D721Med (cell line): ENCODE data around the gene TAF1C.

ENCODE experiments used
- DNase-seq: peaks from one replicate; pipeline ENCODE4 v3.0.0; 2011; ENCODE audit warnings: low spot score; ENCODE audit not compliant: insufficient read length
- FAIRE-seq: peaks from 2 replicates; lab custom pipeline; 2011; peaks lifted over from hg19 to GRCh38; lab: Jason Lieb, UNC
- CTCF ChIP-seq: IDR thresholded peaks from 2 replicates; pipeline ENCODE4 v1.5.1; 2012; ENCODE audit warnings: mild to moderate bottlenecking, control low read depth; ENCODE audit not compliant: insufficient read depth; ENCODE audit errors: missing control alignments

The TAF1C gene

DNA sequence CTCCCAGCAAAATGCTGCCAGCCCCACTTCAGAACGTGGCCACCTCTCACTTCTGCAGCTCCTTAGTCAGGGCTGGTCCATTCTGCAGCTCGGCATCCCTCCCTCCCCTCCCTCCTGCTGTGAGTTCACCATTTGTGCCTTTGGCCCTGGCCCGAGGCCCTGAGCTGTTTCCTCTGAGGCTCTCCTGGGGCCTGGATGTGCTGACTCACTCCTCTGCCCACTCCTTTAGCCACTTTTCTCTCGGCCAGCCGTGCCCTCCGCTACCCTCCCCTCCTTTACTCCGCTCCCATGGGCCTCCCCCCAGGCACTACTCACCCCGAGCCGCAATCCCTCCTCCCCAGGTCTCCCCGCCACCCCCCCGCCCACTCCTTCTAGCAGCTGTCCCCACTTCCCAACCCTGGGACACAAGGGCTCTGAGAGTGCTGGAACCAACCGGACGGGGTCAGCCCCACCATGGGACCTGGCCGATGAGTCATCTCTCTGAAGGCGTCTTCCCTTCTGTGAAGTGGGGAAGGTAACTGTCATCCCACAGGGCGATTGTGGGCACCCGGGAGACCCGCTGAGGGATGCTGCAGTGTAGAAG, 41.5 kb upstream of the TAF1C start:
- FAIRE-seq (no peak), DNase-seq (no peak)
- TF ChIP-seq CTCF: no peak

GRCh38 chr16:84227548-84227947, 40.7 kb upstream of the TAF1C start:
- DNase-seq: no peak
- FAIRE-seq: no peak
- TF ChIP-seq CTCF: no peak

DNA sequence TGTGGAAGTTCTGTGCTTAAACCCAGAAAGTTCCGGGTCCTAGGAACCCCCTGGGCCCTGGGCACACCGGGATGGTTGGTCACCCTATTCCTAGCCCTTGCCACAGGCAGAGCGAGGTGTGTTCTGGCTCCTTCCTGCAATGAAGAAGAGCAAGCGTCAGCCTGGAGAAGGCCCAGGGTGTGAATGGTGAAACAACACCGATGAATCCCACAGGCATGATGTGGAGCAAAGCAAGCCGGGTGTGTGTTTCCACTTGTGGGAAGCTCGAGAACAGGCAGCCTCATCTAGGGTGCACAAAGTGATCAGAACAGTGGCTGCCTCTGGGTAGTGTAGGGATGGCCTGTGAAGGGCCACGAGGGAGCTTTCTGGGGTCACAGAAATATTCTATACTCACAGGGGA, 39.2 kb upstream of the TAF1C start:
- TF ChIP-seq CTCF: no peak
- DNase-seq (no peak), FAIRE-seq (no peak)

DNA sequence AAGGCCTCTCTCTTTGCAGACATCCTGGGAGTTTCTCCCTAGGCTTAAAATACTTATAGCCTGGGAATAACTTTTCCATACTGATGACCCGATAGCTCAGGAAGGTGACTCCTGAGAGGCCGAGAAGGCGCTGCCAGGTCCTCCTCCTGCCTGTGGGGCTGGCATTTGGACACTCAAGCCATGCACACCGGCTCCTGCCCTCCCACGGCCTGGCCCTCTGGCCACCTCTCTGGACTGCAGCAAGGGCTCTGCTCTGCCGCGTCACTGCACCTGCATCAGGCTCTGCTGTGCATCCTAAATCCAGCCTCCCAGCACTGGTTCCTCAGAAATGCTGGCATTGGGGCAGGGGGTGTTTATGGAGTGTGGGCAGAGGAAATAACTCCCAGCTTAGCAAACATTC, 38.7 kb upstream of the TAF1C start:
- no peak for TF ChIP-seq CTCF
- DNase-seq: no peak
- no peak for FAIRE-seq

DNA sequence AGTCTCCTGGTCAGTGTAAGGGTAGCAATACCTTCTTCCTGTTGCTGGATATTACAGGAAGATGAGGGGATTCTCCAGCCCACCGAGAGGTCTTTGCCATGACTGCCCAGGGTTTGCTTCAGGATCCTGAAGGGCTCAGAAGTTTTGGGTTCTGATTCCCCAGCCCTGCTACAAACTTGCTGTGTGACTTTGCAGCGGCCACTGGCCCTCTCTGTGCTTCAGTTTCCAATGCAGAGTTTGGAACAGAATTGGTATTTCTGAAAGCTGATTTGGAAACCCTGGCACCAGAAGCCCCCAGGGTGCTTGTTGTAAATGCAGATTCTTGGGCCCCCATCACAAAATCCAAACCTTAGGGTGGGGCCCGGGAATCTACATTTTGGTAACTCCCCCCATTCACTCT, 38.3 kb upstream of the TAF1C start:
- no peak for TF ChIP-seq CTCF
- FAIRE-seq (no peak), DNase-seq (no peak)

GRCh38 chr16:84224554-84224953, 37.7 kb upstream of the TAF1C start:
- no peak for TF ChIP-seq CTCF
- FAIRE-seq (no peak), DNase-seq (no peak)

- DNase-seq (no peak), FAIRE-seq (no peak)
- no peak for TF ChIP-seq CTCF
Measured at GRCh38 chr16:84223456-84223855, 36.6 kb upstream of the TAF1C start.
